Lower leg skin (tissue), 4 donors: ENCODE data around the gene RABL3. TPM values are rescaled to one million over a fixed set of nuclear protein-coding genes. Genes with fewer than 3 reads are reported as not detected.
"Not testable (repeated sequence)": the region's sequence is repeated elsewhere in the genome, so short reads cannot be mapped to it uniquely, and the experiment has no call there.

ENCODE experiments used
- DNase-seq, 2 donors: peaks; one replicate each; pipeline ENCODE4 v3.0.0-alpha.2; 2019; ENCODE audit warnings: low spot score in 2 of 2
- H3K4me3 ChIP-seq: fragments of 200-600 bp; sonication (generic); 2 replicates; pipeline ENCODE4 v1.5.1; 2017; ENCODE audit warnings: mild to moderate bottlenecking, low read depth; ENCODE audit not compliant: poor library complexity, severe bottlenecking
- CTCF ChIP-seq, 3 donors: fragments of 450-650 bp; IDR thresholded peaks; one replicate each; pipeline ENCODE4 v1.5.1; 2016; ENCODE audit warnings: antibody characterized with exemption in 3 of 3, mild to moderate bottlenecking in 3 of 3, moderate library complexity in 2 of 3
- POLR2A ChIP-seq, 2 donors: fragments of 450-650 bp; IDR thresholded peaks; one replicate each; pipeline ENCODE4 v1.6.1; 2016 to 2017; ENCODE audit warnings: antibody characterized with exemption in 2 of 2, mild to moderate bottlenecking in 1 of 2, moderate library complexity in 1 of 2
- WGBS, 2 donors: methylation state at CpG; one replicate each; pipeline ENCODE4 v1.1.5; 2018; 5-methylcytosine and 5-hydroxymethylcytosine counted together
- intact Hi-C: fragments of 100-400 bp; cut with DNase I; formaldehyde crosslinking; loops from one replicate; pipeline ENCODE4 v1.15.0; 2023; ENCODE audit warnings: low total_unique reads
- total RNA-seq, 4 donors: library from RNA; depleted of rRNA; stranded (reverse); fragments of >200 nt; gene quantifications; one replicate each; pipeline ENCODE4 v1.1.0, GENCODE V29; 2016

RABL3 gene
- total RNA-seq, 4 donors from 2014 or later: 8.5 to 27.0 (median 13.1) TPM

GRCh38 chr3:120766576-120766975, 24.3 kb upstream of the RABL3 start:
- no peak for TF ChIP-seq POLR2A (IDR thresholded peaks at IDR 0.05)
- no peak for TF ChIP-seq CTCF (IDR thresholded peaks at IDR 0.05)
- 62 to 95% methylated on average over 3 of the region's 3 CpGs for WGBS, 2 donors
- no peak overlapping the region for H3K4me3 ChIP-seq
- intact Hi-C loops: no loop called here
- DNase-seq: no peak

- H3K4me3 ChIP-seq: no peak overlapping the region
- intact Hi-C loops: no loop called here
- TF ChIP-seq CTCF (IDR thresholded peaks at IDR 0.05): no peak
- TF ChIP-seq POLR2A (IDR thresholded peaks at IDR 0.05): no peak
- DNase-seq: no peak
Observed at GRCh38 chr3:120765830-120766493, 23.6 kb upstream of the RABL3 start.

GRCh38 chr3:120764206-120764605, 21.9 kb upstream of the RABL3 start:
- intact Hi-C loops: no loop called here
- no peak for TF ChIP-seq POLR2A (IDR thresholded peaks at IDR 0.05)
- no peak for TF ChIP-seq CTCF (IDR thresholded peaks at IDR 0.05)
- no peak for DNase-seq
- no peak overlapping the region for H3K4me3 ChIP-seq

- intact Hi-C loops: no loop called here
Observed at GRCh38 chr3:120763601-120764000, 21.3 kb upstream of the RABL3 start.

GRCh38 chr3:120762615-120763014, 20.3 kb upstream of the RABL3 start:
- intact Hi-C loops: no loop called here
- no peak overlapping the region for H3K4me3 ChIP-seq
- DNase-seq: no peak
- TF ChIP-seq POLR2A (IDR thresholded peaks at IDR 0.05): no peak
- 68 to 82% methylated on average over 1 of the region's 1 CpG for WGBS, 2 donors

More at GRCh38 chr3:120763601-120764000, 21.3 kb upstream of the RABL3 start:
- 58 to 62% methylated on average over 1 of the region's 1 CpG for WGBS, 2 donors
- DNase-seq: no peak
- TF ChIP-seq POLR2A (IDR thresholded peaks at IDR 0.05) (no peak), CTCF (IDR thresholded peaks at IDR 0.05) (no peak)
- H3K4me3 ChIP-seq: no peak overlapping the region

GRCh38 chr3:120758551-120758950, 16.2 kb upstream of the RABL3 start:
- WGBS, 2 donors: 88 to 99% methylated on average over 4 of the region's 4 CpGs
- H3K4me3 ChIP-seq, intact Hi-C loops, DNase-seq: not testable (repeated sequence)

- WGBS, 2 donors: 76 to 80% methylated on average over 2 of the region's 2 CpGs
- TF ChIP-seq CTCF (IDR thresholded peaks at IDR 0.05) (no peak), POLR2A (IDR thresholded peaks at IDR 0.05) (no peak)
- no peak for DNase-seq
- intact Hi-C loops: no loop called here
- no peak overlapping the region for H3K4me3 ChIP-seq
Observed at GRCh38 chr3:120756061-120756460, 13.7 kb upstream of the RABL3 start.
